ENCODE measurements around the gene IAH1. TPM values are rescaled to one million over a fixed set of nuclear protein-coding genes. Genes with fewer than 3 reads are reported as not detected.

The IAH1 gene
- total and polyA plus RNA-seq, 2 of the 4 experiments (the other 2 are of a cell fraction) = 84.5 to 89.8 TPM

- no peaks in the 10 kb centered on the region for H3K9me3 ChIP-seq (ENCODE audit: control insufficient read depth, insufficient read depth, low read length)
- H2AK9ac ChIP-seq (replicated peaks; ENCODE audit: low read depth, low read length, poor library complexity) = no peak overlapping the region
- H3K9ac ChIP-seq (ENCODE audit: low read depth, low read length) = no peak overlapping the region
- dilution Hi-C loops (cut with HindIII; ENCODE audit: low sequenced_read_pairs, unreplicated experiment) = no loop called here
- peaks cover 3% of the 10 kb centered on the region; the same call in 1 of the 2 replicates for H4K20me1 ChIP-seq (ENCODE audit: insufficient read depth, low read length)
- 0 out of 2 replicates have a peak overlapping the region, but pooled peaks have one; percentile 21 for H3K14ac ChIP-seq (replicated peaks; ENCODE audit: low read depth, low read length)
- no peak overlapping the region for H2BK15ac ChIP-seq (ENCODE audit: low read depth, low read length)
- 96% methylated on average over 2 of the region's 3 CpGs; no CpG with 5 or more reads in 1 of the 2 experiments for WGBS, 2 experiments (ENCODE audit: extremely low coverage in 2 of 2, insufficient read length in 1 of 2)
- no peak overlapping the region for H3K23ac ChIP-seq (ENCODE audit: low read depth, low read length)
- no peak overlapping the region for H2BK120ac ChIP-seq (ENCODE audit: low read depth, low read length)
- peaks cover 17 to 19% of the 10 kb centered on the region in 2 experiments for H3K79me1 ChIP-seq (ENCODE audit: low read depth in 1 of 2, low read length in 2 of 2)
- peaks cover 37% of the 10 kb centered on the region for H3K36me3 ChIP-seq (ENCODE audit: control insufficient read depth, insufficient read depth, low read length)
- H2BK20ac ChIP-seq (ENCODE audit: low read depth, low read length) = no peak overlapping the region
- H2AFZ ChIP-seq (replicated peaks; ENCODE audit: low read length, poor library complexity) = no peak overlapping the region
- no peak overlapping the region for H2BK5ac ChIP-seq (ENCODE audit: low read depth, low read length, poor library complexity, severe bottlenecking)
- TF ChIP-seq POLR2A (IDR thresholded peaks at IDR 0.05; ENCODE audit: low read depth, low read length) (no peak), FOS (IDR thresholded peaks at IDR 0.05; ENCODE audit: low read depth, low read length) (no peak), MAZ (IDR thresholded peaks at IDR 0.05; ENCODE audit: borderline replicate concordance, low read depth, low read length) (no peak), MXI1 (IDR thresholded peaks at IDR 0.05; ENCODE audit: borderline replicate concordance, low read depth, low read length) (no peak), BHLHE40 (IDR thresholded peaks at IDR 0.05; ENCODE audit: low read depth, low read length) (no peak), RCOR1 (IDR thresholded peaks at IDR 0.05; ENCODE audit: insufficient replicate concordance, low read length) (no peak), RFX5 (IDR thresholded peaks at IDR 0.05; ENCODE audit: low read depth, low read length) (no peak), SMC3 (IDR thresholded peaks at IDR 0.05; ENCODE audit: low read depth, low read length) (no peak), CTCF (conservative IDR thresholded peaks at IDR 0.05; ENCODE audit: low read depth, low read length) (no peak), MAFK (IDR thresholded peaks at IDR 0.05; ENCODE audit: low read depth, low read length) (no peak), NFE2L2 (IDR thresholded peaks at IDR 0.05; ENCODE audit: low read depth, low read length) (no peak)
- TF ChIP-seq, protein P1, sequence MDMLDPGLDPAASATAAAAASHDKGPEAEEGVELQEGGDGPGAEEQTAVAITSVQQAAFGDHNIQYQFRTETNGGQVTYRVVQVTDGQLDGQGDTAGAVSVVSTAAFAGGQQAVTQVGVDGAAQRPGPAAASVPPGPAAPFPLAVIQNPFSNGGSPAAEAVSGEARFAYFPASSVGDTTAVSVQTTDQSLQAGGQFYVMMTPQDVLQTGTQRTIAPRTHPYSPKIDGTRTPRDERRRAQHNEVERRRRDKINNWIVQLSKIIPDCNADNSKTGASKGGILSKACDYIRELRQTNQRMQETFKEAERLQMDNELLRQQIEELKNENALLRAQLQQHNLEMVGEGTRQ (IDR thresholded peaks at IDR 0.05; ENCODE audit: low read depth, low read length) = no peak
- no peak overlapping the region for H3K27ac ChIP-seq (ENCODE audit: insufficient read depth, low read length)
- intact Hi-C loops (cut with micrococcal nuclease) = no loop called here
- H2AK5ac ChIP-seq (ENCODE audit: low read depth, low read length) = no peak overlapping the region
- no TSS peak for BruUV-seq (replicated peaks)
- H3K4me3 ChIP-seq (ENCODE audit: insufficient read depth, low read depth, low read length) = no peak overlapping the region
- H4K91ac ChIP-seq (ENCODE audit: insufficient read depth, low read depth, low read length) = no peak overlapping the region
- ChIA-PET CTCF (no interaction called here), POLR2A (ENCODE audit: unreplicated experiment) (interaction anchor here (0.6 kb wide), 2 partner anchors 31 to 353 kb away, joined by 4 to 6 read pairs; no protein-coding TSS in a partner anchor)
- peaks cover 7% of the 10 kb centered on the region for H3K9me1 ChIP-seq (ENCODE audit: insufficient read depth, low read length)
- ATAC-seq (ENCODE audit: low read depth) = peak; percentile 53; the same call in 1 of the 2 replicates
- in situ Hi-C loops (cut with MboI; ENCODE audit: low sequenced_read_pairs) = no loop called here
- no peak overlapping the region for H3K4ac ChIP-seq (ENCODE audit: low read depth, low read length)
- no peak overlapping the region for H3K18ac ChIP-seq (ENCODE audit: low read depth, low read length)
- H3K4me2 ChIP-seq (ENCODE audit: low read depth, low read length) = no peak overlapping the region
- H3K27me3 ChIP-seq (ENCODE audit: control insufficient read depth, insufficient read depth, low read length) = no peaks in the 10 kb centered on the region
- no peak overlapping the region for H4K8ac ChIP-seq (ENCODE audit: low read depth in 2 of 2, low read length in 2 of 2)
- DNase-seq = peak; percentile 21
- H3K56ac ChIP-seq (ENCODE audit: extremely low read depth, insufficient read depth, low read length) = no peak overlapping the region
- H4K5ac ChIP-seq (ENCODE audit: low read depth, low read length) = no peak overlapping the region
- H3K4me1 ChIP-seq (ENCODE audit: control insufficient read depth, insufficient read depth, low read length) = peaks cover 2% of the 10 kb centered on the region; the same call in 1 of the 2 replicates
Measured at GRCh38 chr2:9518163-9518562, 43.8 kb downstream of the IAH1 start.

Measured in IMR-90 (cell line).